ENCODE data around the gene FBXO39.
"Not testable (repeated sequence)": the region's sequence is repeated elsewhere in the genome, so short reads cannot be mapped to it uniquely, and the experiment has no call there.

FBXO39 gene

GRCh38 chr17:6772016-6772415 lies 4.0 kb upstream of the FBXO39 start:
- no peak for TF ChIP-seq CTCF (IDR thresholded peaks at IDR 0.05; ENCODE audit: low read depth, low read length)
- no peak for DNase-seq (ENCODE audit: extremely low read depth, low read depth)

GRCh38 chr17:6774906-6775305 lies 1.1 kb upstream of the FBXO39 start:
- DNase-seq (ENCODE audit: extremely low read depth, low read depth) = not testable (repeated sequence)

GRCh38 chr17:6779411-6779810 lies 3.4 kb downstream of the FBXO39 start:
- no peak for DNase-seq (ENCODE audit: extremely low read depth, low read depth)
- TF ChIP-seq CTCF (IDR thresholded peaks at IDR 0.05; ENCODE audit: low read depth, low read length) = no peak

- no peak for DNase-seq (ENCODE audit: extremely low read depth, low read depth)
- no peak for TF ChIP-seq CTCF (IDR thresholded peaks at IDR 0.05; ENCODE audit: low read depth, low read length)
Observed at GRCh38 chr17:6780001-6780400, 4.0 kb downstream of the FBXO39 start.

GRCh38 chr17:6780886-6781285 lies 4.9 kb downstream of the FBXO39 start:
- TF ChIP-seq CTCF (IDR thresholded peaks at IDR 0.05; ENCODE audit: low read depth, low read length) = no peak
- DNase-seq (ENCODE audit: extremely low read depth, low read depth) = no peak

GRCh38 chr17:6782244-6782643 lies 6.2 kb downstream of the FBXO39 start:
- no peak for TF ChIP-seq CTCF (IDR thresholded peaks at IDR 0.05; ENCODE audit: low read depth, low read length)
- DNase-seq (ENCODE audit: extremely low read depth, low read depth) = no peak

- DNase-seq (ENCODE audit: extremely low read depth, low read depth) = no peak
- no peak for TF ChIP-seq CTCF (IDR thresholded peaks at IDR 0.05; ENCODE audit: low read depth, low read length)
Observed at GRCh38 chr17:6786618-6787017, 10.6 kb downstream of the FBXO39 start.

- TF ChIP-seq CTCF (IDR thresholded peaks at IDR 0.05; ENCODE audit: low read depth, low read length) = no peak
- no peak for DNase-seq (ENCODE audit: extremely low read depth, low read depth)
Observed at GRCh38 chr17:6787081-6787693, 11.2 kb downstream of the FBXO39 start.

All from AG09319 (cell line).